HG03025 (cell line): Measurements from ENCODE around the gene UROS.
A peak's percentile ranks its signal among the peaks of the same experiment; 100 is the strongest.

Experiments used
- ATAC-seq: cut with Tn5 transposase; IDR thresholded peaks from one replicate; pipeline ENCODE4 v1.9.1; 2021; ENCODE audit warnings: mild to moderate bottlenecking, moderate library complexity; ENCODE audit not compliant: unreplicated experiment, low FRiP score

UROS gene

DNA sequence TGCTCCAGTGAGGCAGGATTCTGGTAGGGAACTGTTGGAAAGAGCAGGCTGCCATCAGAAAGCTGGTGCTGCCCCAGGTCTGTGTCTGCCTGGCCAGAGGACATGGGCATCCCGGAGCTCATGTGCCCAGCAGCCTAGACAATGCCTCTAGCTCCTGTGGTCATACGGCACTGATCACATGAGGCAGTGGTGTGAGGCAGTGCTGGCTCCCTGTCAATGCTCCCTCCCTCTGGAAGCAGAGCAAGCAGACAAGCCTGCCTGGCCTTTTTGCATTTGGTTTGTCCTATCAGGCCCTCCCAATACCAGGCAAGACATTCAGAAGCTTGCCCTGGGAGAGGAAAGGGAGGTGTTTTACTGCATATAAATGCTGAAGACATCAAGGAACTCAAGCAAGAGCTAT lies 27.9 kb downstream of the UROS start:
- no peak for ATAC-seq

DNA sequence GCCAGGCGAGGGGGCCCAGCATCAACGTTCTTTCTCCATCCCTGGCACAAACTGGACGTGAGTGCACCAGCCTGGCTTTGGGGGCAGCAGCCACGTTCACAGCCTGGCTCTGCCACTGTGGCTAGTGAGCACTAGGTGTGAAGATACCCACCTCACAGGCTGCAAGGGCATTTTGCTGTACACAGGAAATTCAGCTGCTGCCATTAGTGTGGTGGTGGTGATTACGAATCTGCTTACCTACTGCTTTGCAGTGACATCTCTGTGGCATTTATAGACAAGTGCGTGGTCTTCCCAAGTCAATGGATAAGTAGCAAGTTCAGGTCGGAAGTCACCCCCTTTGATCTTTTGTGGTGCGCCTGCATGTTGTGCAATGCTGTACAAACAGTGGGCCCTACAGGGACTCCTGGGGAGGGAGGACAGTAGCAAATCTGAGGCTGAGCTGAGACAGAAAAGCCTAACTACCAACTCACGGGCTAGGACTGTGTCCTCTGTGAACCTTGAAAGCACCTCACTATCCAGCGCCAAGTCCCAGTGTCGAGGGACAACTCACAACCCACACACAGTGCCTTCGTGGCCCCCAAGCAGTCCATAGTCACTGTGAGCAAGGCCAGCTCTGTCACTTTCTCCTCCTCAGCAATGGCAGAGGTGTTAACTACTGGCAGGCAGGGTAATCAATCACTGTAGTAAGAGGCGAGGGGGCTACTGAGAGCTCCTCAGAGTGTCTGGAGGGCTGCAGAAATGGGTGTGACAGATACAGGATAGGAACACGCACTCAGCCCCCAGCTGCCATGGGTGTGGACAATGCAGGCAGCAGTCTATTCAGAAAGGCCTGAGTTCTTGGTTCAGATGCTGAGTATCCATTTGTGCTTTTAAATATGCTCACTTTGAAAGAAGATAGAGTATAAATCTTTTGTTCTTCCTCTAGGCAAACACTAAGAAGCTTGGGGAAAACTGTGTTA lies 30.4 kb downstream of the UROS start:
- no peak for ATAC-seq

- no peak for ATAC-seq
Measured at GRCh38 chr10:125788156-125789034, 34.7 kb downstream of the UROS start.

DNA sequence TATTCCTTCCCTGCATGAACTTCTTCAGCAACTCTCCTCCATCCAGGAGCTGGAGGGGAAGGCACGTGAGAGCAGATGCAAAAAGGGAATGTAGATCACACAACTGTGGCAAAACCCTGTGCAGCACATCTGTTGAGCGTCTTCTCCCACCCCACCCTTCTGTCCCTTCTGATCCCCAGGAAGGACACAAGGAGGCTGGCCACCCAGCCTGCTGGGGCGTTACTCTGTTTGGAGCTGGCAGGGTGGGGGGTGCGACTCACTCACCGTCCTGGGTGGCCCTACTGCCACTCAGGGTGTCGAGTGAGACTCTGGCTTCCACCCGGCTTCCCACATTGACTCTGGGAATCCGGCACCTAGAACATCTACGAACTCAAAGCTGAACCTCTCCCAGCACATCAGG lies 37.3 kb downstream of the UROS start:
- ATAC-seq = no peak

- peak; percentile 66 for ATAC-seq
Measured at GRCh38 chr10:125783957-125784356, 39.1 kb downstream of the UROS start.

GRCh38 chr10:125783408-125783807 lies 39.6 kb downstream of the UROS start:
- ATAC-seq = no peak

- ATAC-seq = no peak
Measured at GRCh38 chr10:125782616-125783015, 40.4 kb downstream of the UROS start.

DNA sequence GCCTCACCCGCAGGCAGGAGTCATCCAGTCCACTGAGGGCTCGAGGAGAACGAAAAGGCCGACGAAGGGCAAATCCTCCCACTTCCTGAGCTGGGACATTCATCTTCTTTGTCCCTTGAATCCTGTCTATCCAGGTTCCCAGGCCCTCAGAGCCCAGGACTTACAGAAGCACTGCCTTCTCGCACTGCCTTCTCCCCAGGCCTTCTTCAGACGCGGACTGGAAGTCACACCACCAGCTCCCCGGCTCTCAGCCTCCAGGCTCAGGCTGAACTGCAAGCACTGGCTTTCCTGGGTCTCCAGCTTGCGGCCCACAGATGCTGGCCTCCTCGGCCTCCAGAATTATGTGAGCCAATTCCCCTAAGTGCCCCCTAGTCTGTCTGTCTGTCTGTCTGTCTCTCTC lies 41.0 kb downstream of the UROS start:
- no peak for ATAC-seq

DNA sequence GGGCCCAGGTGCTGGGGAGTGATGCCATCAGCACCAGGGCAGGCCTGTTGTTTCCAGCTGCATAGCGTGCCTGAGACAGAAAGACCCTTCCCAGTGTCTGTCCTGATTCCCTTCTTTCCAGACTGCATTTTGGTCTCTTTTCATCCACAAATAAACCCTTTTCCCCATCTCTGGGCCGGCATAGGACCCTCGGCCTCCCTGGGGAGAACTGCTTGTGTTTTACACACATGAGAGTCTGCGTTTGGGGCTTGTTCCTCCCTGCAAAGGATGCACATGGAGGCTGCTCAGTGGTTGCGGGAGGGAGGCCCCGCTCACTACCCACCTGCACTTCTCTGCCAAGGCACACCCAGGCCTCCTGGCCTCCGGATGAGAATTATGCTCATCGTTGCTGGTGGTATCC lies 41.7 kb downstream of the UROS start:
- no peak for ATAC-seq

DNA sequence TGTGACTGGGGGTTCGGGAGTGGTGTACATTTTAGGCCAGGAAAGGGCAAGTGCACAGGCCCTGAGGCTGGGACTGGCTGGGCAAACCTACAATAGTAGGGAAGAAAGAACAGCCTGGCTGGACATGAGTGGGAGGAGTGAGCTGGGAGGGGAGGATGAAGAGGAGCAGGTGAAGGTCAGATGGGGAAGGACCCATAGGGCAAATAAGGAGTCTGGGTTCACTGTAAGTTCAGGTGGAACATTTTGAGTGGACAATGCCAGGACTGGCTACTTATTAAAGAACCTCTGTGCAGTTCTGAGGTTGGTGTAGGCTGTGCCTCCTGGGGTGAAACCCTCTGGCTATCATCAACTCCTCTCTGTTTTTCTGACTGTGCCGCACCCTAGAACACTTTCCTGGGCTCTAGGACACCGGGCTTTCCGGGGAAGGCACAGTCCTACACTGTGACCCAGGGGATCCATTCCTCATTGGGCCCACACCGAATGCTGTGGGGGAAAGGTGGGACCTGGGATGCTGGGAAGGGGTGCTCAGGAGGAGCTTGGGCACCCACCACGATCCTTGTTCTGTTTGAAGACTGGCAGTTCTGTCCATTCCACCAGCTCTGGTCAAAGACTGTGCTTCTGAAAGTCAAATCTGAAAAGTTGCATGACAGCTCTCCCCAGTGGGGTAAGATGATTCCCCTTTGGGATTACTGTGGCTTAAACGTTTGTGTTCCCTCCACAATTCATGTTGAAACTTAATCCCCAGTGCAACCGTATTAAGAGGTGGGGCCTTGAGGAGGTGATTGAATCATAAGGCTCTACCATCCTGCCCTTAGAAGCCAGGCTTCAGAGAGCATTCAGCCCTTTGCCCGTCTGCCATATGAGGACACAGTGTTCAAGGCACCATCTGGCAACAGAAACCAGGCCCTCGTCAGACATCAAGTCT lies 43.4 kb downstream of the UROS start:
- ATAC-seq = no peak

DNA sequence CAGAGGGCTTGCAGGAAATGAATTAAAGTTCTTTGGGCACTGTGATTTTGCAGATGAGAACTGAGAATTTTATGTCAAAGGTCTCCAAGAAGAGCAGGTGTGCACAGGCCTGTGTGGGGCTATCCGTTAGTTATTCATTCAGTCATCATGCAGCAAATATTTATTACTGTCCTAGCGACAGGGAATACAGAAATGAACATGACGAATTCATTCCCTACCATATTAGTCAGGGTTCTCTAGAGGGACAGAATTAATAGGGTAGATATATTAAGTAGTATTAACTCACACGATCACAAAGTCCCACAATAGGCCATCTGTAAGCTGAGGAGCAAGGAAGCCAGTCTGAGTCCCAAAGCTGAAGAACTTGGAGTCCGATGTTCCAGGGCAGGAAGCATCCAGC lies 44.5 kb downstream of the UROS start:
- ATAC-seq = no peak

GRCh38 chr10:125777806-125778205 lies 45.3 kb downstream of the UROS start:
- ATAC-seq = no peak

DNA sequence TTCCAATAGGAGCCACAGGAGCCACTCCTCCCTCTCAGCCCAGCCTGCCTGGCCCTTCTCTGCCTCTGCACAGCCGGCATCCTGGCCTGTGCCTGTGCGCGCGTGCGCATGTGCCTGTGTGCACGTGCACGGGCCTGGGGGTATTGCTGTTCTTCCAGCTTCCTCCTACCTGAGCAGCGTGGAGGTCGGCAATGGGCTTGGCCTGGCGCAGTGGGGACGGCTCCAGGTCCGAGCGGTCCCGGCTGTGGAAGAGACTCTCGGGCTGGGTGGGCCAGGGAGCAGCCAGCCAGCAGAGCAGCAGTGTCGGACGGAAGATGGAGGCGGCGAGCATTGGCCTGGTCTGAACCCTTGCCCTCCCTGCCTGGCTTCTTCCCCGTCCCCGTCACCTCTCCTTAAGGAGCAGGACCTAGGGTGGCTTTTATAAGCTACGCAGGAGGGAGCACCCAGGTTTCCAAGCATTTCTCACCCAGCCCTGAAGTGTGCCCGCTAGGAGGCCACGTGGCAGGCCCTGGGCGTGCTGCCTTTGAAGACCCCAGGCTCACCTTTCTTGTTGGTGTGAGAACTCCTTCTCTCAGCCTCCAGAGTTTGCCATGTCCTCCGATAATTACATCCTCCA lies 47.5 kb downstream of the UROS start, which contains the start of gene MMP21:
Gene MMP21 (minus strand): TSS at position 331 of the 616 bp plus-strand sequence. CDS start 0 bp downstream, at position 331.
- no peak for ATAC-seq

DNA sequence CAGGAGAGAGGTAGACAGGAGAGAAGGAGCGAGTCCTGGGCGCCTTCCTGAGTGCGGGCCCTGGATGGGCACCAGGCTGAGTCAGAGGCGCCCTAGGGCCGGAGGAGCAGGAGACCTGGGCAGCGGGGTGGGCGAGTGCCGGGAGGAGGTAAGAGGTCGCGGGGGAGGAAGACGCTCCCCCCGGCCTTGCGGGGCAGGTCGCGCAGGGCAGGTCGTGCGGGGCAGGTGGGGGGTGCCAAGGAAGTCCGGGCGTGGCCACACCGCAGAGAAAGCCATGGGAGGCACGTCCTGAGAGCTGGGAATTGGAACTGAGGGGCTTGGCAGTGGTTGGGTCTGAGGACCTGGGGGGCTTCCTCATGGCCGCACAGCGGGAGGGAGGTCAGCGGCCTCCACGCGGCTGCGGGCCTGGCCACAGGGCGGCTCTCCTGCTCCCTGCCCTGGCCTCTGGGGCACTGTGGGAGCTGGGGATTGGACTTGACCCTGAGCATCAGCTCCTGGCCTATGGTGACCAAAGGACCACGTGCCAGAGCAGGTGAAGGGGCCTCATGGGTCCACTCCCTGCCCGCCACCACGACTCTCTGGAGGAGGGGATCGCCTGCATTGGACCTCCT lies 48.4 kb downstream of the UROS start:
- no peak for ATAC-seq

GRCh38 chr10:125773687-125774543 lies 49.1 kb downstream of the UROS start:
- no peak for ATAC-seq

- no peak for ATAC-seq
Measured at GRCh38 chr10:125772864-125773180, 50.2 kb downstream of the UROS start.

DNA sequence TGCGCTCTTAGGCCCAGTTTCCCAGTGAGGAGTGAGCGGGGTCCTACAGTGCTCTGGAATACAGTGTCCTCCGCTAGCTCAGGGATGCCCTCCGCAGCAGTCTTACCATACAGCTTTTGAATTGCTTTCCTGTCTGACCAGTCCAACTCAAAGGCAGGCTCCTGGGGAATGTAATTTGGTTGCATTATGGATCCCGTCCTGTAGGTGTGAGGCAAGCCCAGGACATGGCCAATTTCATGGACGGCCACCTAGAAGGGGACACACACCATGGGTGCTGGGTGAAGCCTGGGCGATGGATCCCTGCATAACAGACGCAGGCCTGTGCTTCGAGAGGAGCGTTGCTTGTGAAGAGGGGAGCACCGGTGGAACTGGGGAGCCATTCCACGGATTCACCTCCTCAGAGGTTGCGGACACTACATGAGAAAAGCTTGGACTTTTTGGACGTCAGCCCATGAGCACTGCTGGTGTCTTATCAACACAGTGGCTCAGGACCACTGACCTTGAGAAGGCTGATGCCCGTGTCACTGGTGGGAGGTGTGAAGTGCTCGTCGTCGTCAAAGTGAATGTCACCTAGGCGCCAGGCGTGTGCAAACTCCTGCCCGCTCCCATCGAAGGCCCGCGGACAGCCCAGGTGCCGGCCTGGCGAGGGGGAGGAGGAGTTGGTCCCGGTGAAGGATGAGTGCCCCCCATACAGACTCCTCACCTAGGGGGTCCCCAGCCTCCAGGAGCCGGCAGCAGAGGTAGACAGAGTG lies 50.8 kb downstream of the UROS start:
- no peak for ATAC-seq

DNA sequence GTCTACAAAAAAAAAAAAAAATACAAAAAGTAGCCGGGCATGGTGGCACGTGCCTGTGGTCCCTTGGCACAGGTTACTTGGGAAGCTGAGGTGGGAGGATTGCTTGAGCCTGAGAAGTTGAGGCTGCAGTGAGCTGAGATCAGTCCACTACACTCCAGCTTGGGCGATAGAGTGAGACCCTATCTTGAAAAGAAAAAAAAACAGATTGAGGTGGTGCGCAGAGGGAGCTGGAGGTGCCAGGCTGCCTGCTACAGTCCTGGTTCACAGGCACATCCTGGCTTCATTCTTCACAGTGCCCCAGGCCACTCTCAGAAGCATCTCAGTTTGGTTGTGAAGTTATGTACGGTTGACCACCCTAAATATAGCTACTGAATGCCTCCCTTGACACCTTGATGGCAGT lies 52.2 kb downstream of the UROS start:
- no peak for ATAC-seq
